Stimulated activated CD4-positive, alpha-beta T cell treated with anti-CD3 and anti-CD28 coated beads, Interleukin-12 subunit alpha, Interleukin-12 subunit beta, amount 100 ng/mL, for 48 hours (primary cell): ENCODE results near the gene SARDH.
A peak's percentile ranks its signal among the peaks of the same experiment; 100 is the strongest.

Experiments used
- DNase-seq, 3 donors: peaks; one replicate each; pipeline ENCODE4 v3.0.0-alpha.2; 2020; ENCODE audit warnings: low read depth in 2 of 3, low spot score in 1 of 3

Gene SARDH

DNA sequence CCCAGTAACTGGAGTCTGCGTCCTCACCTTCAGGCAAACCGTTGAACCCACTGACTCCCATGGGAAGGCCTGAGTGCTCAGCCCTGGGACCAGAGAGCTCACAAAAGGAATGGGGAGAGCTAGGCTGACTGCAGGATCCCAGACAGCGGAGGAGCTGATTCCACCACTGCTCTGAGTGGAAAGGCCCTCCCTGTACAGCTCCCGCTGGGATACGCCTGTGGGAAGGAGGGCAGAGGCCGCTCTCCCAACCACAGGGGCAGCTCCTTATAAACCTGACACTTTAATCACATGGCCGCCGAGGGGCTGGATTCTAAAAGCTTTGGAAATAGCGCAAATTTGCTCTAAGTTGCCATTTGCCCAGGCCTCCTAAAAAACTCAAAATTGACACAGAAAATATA is 64.9 kb downstream of the SARDH start:
- no peak for DNase-seq

DNA sequence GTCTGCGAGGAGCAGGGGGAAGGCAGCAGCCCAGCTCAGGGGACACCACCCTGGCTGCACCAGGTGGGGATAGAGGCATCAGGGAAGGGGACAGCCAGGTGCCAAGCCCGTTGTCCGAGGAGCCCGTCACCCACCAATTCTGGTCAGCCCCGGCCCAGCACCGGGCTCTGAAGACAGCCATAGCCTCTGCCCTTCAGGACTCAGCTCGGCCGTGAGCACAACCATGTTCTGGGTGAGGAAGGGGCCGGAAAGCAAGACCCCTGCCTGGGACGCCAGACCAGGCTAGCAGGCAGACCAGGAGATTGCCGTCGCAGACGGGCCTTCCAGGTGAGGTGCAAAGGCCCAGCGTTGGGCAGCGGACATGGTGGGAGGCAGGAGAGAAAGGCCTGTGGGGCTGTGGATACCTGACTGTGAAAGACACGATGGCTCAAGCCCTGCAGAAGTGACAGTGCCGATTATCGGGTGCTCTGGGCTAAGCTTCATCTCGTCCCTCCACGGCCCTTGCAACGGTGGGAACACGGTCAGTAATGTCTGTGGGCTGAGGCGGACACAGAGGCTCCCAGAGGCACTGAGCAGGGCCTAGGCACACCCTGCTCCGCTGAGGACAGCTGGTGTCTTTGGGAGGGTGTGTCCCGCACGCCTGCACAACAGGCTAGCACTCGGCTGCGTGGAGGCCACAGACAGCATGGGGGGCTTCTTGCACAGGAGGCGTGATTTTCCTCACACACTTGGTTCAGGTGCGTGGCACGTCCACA is 65.5 kb downstream of the SARDH start:
- no peak for DNase-seq

DNA sequence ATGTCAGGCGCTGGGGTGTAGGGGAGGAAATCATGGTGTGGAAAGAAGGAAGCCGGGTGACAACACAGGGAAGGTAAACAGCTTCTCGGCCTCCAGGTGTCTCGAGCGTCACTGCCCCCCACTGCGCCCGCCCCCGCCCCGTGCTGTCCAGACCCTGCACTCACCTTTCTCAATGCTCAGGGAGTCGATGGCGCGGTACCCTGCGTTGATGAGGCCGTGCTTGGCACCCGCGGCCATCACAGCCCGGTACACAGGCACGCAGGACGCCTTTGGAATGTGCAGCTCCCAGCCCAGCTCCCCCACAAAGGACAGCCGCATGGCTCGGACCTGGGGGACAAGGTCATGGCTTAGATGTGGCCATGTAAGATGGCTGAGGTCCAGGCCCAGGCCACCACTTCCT is 66.8 kb downstream of the SARDH start:
- no peak for DNase-seq

DNA sequence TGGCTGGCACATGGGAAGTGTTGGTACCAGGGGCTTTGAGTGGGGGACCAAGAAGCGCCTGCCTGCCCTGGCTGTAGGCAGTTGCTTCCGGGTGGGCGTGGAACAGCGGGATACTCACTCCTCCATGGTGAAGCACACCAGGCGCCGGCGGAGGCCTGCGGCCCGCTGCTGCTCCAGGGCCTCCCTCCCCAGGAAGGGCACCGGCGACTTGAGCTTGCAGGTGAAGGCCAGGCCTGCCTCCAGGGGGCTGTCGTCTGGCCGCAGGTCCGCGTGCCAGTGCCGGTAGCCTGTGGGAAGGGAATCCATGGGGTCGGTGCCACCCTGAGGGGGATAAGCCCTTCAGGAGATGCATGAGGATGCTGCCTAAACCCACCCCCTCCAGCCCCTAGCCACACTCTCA is 67.7 kb downstream of the SARDH start:
- no peak for DNase-seq

DNA sequence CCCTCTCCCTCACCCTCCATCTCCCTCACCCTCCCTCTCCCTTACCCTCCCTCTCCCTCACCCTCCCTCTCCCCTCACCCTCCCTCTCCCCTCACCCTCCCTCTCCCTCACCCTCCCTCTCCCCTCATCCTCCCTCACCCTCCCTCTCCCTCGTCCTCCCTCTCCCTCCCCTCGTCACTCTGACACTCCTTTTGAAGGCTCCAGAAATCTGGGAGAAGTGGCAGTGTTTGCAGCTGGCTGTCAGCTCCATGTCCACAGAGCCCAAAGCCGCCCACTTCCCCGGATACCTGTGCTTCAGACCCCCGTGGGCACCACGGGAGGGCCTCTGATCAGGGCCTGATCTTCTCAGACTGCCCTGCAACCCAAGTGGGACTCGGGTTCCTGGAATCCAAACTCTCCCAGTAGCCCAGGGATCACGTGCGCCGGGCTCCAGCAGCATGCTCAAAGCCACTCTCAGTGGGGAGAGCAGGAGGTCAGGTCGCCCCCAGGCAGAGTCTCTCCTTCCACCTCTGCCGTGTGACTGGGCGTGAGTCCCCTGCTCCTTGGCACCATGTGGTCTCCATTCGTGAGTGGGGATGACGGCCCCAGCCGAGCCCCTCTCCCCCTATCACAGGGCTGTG is 68.9 kb downstream of the SARDH start:
- no peak for DNase-seq

DNA sequence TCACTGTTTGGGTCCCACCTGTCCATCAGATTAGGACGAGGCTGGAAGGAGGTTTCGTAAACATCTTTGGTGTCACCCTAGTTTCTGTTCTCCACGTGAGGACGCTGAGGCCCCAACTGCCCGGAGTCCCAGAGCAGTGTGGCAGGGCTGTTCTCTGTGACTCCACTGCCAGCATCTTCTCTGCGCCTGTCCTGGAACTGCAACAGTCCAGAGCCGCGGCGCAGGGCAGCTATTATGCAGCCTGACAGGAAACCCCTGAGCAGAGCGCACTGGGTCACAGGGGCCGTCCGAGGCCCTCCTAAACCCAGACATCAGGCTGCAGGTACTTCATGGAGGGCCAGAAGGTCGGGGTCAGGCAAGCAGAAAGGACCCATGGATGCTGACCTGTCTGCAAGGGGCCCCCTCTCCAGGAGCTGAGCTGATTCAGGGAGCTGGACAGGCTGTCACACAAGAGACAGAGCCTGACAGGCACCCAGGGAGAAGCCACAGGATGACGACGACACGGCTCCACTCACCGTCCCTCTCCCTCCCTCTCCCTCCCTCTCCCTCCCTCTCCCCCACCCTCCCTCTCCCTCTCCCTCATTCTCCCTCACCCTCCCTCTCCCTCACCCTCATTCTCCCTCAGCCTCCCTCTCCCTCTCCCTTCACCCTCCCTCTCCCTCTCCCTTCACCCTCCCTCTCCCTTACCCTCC is 70.2 kb downstream of the SARDH start:
- no peak for DNase-seq

DNA sequence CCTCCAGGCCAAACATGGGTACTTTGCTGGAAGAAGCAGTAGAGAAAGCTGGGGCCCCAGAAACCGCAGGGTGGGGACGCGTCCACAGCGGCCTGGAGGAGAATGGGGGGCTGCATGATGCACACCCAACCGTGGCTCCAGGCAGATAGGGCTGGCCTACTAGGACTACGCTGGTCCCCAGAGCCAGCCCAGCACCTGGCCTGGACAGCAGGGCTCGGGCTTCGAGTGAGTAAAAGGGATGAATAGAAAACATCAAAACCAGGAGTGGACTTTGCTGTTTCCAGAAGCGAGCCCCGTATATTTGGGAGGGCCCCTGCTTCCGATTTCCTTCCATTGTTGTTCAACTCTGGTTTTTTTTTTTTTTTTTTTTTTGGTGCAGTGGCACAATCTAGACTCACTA is 71.3 kb downstream of the SARDH start:
- no peak for DNase-seq

DNA sequence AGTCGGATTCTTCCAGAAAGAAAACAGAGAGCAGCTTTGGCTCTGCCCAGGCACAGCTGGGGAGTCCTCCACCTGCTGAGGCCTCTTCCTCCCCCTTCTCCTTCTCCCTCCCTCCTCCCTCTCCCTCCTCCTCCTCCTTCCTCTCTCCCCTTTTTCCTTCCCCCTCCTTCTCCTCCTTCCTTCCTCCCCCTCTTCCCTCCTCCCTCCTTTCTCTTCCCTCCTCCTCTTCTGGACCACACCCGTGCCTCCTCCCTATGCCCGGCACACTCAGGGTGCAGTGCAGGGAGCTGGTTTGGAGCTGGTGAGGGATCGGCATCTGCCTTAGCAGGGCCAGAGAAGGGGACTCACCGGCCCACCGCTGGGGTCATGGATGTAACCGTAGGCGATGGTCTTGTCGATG is 71.8 kb downstream of the SARDH start:
- no peak for DNase-seq

DNA sequence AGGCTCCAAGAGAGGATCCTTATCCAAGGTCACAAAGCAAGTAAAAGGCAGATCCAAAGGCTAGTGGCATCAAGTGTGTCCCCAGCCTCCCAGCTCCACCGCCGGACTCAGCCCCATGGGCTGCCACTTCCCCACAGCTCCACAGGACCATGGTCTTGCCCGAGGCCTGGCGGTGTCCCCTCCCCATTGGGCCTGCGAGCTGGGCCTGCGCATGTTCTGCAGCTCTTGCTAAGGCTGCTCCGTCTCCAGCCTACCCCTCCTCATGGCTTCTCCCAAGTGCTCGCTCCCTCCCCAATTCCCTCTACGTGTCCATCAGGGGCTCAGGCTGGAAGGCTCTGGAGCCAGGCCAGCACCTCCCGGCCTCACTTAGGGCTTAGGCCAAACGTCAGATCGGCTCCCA is 72.6 kb downstream of the SARDH start:
- DNase-seq, result no peak

DNA sequence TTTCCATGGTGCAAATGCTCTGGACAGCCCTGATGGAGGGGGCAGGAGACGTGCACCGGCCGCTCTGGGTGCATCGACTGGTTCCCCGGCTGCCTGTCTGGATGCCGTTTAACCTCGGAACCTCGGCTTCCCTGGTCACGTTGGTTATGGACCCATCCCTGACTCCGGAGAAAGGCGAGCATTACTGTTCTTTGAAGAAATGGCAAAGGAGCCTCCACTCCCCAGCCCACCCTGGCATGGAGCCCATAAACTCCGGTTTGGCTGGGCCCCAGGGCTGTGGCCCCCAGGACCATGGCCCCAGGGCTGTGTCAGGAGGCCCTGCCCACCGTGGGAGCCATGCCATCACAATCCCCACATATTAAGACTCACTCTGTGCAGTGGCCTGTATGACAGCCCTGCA is 73.1 kb downstream of the SARDH start:
- no peak for DNase-seq

DNA sequence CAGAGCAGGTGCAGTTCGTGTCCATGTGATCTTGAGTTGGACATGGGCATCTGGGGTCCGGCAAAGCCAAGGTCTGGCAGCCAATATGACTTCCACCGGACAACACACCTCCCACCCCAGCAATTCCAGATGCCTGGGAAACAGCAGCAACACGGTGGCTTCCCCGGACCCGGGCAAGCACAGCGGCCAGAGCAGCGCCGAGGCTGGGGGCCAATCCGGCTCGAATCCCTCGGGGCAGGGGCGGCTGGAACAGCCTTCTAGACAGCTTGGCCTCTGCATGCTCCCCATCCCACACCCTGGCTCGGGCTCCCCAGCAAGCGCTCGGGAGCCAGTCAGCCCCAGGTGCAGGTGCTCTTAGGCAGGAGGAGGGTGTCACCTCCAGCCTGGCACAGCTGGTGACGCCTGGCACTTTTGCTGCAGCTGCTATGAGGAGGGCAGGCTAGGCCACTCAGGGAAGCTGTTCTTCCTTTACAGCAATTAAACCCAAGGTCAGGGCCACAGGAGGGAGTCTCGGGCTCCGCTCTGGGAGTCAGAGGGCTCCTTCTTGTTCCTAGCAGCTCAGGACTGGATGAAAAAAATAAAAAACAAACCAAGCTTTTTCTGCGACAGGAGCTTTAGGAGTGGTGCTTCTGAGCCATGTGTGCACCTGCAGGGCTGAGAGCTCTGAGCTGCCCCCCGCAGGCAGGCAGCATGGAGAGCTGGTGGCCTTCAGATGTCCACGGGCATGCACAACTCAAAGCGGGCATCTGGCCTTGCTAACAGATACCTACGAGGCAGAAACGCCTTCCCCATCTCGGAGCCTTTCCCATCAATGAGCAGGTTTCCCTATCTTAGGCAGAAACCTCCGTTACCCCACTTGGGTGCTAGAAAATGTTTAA is 73.7 kb downstream of the SARDH start:
- no peak for DNase-seq

DNA sequence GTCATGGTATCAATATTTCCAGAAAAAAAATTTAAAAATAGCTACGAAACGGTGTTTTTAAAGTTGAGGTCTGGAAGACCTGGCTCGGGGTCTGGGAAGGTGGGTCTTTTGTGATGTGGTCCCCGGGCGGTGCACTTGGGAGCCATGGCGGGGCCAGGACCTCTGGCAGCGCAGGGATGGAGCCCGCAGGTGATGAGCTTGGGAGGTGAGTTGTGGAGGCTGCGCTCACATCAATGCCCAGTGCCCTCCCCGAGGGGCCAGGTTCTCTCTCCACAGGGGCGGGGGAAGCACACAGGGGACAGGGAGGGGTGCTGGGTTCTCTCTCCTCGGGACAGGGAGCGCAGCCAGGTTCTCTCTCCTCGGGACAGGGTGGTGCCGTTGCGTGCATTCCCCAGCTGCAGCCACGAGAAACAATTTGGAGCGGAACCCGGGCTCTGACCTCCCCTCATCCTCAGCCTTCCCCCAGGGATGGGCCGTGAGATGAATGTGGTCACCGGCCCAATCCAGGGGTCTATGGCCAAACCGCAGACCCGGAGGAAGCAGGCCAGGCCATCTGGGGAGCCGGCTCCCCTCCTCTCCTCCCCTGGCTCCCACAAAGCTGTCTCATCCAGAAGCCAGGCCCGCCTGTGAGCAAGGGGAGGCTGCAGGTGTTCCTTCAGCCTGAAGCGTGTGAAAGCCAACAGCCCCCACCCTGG is 76.2 kb downstream of the SARDH start:
- DNase-seq, result no peak

DNA sequence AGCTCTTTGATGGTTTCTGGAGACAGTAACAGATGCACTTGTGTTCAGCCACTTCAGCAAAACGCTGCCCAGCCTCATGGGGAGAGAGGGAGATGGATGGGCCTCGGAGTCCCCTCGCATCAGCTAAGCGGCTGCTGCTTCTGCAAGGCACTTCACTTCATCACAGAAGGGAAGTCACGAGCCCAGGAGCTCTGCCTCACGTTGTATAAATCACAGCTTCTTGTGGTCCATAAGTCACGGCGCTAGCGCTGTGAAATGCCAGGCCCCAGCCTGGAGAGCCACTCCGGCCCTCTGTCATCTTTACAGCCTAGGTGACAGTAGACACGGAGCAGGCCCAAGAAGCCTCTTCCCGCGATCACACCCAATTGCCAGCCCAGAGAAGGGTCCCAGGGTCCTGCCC is 78.6 kb downstream of the SARDH start:
- no peak for DNase-seq

DNA sequence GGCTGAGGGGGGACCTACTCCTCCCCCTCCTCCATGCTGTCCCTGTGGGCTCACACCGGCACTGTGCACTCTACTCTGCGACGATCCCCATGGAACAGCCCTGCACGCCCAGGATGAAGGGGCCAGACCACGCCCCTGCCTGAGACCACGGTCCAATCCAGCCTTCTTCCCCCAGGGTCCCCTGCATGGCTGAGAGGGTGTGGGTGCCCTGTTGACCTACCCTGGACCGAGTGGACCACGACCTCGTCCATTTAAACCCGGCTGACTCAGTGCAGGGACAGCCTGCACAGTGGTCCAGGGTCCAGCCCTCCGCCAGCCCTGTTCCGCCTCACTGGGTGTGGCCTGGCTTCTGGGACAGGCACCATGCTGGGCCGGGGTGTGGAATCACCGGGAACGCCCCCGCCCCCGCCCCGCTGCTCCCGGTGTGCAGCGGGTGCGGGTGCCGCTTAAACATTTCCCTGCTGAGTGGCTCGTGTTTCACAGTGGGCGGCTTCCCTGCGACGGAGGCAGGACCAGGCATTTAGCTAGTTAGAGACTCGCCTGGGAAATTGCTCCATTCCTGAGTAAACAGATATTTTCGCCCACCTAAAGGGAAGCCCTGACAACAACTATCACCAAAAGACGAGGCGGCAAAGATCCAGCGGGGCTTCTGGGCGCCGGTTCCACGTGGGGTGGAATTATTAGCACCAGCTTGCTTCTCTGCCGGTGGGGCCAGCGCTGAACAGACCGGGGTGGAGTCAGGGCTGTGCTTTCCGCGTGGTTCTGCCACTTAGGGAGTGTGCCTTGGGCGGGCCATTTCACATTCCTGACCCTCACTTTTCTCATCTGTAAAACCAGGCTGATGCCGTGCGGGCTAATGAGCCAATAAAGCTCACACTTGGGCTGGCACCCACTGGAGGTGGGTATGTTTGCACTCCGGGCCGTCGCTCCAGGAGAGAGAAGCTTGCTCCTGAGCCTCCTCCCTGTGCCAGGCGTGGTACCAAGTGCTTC is 79.4 kb downstream of the SARDH start:
- peak in 1 of 3 donors; percentile 17 for DNase-seq

DNA sequence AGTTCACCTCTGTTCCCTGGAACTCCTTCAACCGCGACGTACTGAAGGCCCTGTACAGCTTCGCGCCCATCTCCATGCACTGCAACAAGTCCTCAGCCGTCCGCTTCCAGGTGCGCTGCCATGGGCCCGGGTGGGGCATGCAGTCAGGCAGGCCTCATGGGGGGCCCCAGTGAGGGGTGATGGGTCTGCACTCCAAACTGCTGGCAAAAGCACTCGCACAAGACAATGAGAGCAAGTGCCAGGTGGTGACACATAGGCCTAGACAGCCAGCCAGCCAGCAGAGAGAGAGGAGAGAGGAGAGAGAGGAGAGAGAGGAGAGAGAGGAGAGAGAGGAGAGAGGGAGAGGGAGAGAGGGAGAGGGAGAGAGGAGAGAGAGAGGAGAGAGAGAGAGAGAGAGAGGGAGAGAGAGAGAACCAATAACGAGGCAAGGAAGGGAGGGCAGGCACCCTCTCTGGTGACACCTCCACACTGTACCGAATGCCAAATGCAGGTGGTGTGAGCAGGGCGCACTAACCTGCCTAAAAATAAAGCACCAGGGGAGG is 81.0 kb downstream of the SARDH start:
- no peak for DNase-seq

DNA sequence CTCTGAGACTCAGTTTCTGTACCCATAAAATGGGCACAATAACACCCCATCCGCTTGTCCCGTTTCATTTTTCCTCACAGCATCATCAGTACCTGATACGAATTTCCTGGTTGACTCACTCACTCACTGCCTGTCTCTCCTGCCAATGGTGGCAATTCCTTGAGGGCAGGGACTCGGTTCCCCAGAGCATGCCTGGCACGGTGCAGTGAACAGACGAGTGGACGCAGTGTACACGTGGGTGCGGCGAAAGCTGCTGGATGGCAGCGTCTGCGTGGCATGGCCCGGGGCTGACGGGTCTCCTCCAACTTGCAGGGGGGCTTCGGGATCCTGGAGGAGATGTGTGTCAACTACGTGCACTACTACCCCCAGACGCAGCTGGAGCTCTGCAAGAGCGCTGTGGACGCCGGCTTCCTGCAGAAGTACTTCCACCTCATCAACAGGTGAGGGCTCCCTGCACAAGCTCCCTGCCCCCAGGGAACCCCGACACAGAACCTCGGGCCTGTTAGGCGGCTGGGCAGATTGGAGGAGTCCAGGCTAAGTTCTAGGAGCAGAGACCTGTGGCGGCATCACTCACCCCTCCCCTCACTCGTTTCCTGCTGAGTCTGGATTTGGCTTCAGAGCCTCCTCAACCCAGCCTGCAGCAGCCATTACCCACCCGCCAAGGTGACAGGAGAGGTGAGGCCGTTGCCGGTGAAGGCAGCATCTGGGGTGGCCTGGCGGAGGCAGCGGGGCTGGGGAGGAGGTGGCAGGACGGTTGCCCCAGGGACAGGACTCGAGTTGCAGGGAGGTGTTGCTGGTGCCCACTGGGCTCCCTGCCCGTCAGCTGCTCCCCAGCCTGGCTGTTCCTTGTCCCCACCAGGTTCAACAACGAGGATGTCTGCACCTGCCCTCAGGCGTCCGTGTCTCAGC is 81.7 kb downstream of the SARDH start:
- DNase-seq, result no peak

DNA sequence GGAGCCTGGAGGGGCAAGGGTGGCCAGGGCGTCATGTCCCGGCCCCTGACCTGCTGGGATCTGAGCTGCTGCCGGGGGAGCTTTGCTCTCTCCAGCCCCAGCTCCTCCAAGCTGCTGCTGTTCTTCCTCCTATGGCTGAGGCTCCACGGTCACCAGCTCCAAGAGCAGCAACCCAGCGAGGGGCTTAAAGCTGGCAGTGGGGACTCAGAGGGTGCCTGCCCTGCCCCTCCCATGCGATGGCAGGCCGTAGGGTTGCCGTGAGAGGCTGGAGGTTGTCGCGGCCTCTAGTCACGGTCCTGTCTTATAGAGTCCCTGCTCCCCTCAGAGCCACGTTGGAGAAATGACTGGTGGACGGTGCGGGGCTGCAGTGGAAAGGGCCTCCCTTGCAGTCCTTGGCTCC is 82.5 kb downstream of the SARDH start:
- DNase-seq, result no peak
